GM21723 (cell line): Measurements from ENCODE around the gene SYTL1.

Source experiments
- ATAC-seq: cut with Tn5 transposase; IDR thresholded peaks from one replicate; pipeline ENCODE4 v1.9.1; 2021; ENCODE audit warnings: mild to moderate bottlenecking, moderate library complexity; ENCODE audit not compliant: unreplicated experiment

The SYTL1 gene, protein sequence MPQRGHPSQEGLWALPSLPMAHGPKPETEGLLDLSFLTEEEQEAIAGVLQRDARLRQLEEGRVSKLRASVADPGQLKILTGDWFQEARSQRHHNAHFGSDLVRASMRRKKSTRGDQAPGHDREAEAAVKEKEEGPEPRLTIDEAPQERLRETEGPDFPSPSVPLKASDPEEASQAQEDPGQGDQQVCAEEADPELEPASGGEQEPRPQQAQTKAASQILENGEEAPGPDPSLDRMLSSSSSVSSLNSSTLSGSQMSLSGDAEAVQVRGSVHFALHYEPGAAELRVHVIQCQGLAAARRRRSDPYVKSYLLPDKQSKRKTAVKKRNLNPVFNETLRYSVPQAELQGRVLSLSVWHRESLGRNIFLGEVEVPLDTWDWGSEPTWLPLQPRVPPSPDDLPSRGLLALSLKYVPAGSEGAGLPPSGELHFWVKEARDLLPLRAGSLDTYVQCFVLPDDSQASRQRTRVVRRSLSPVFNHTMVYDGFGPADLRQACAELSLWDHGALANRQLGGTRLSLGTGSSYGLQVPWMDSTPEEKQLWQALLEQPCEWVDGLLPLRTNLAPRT

GRCh38 chr1:27341525-27342252, at the start of gene SYTL1:
TSS of gene SYTL1 (plus strand) at chr1:27342022. CDS start at chr1:27345335, 3,313 bp downstream.
- ATAC-seq = peak; percentile 64

- no peak for ATAC-seq
Observed at GRCh38 chr1:27292106-27292505, 49.7 kb upstream of the SYTL1 start.

DNA sequence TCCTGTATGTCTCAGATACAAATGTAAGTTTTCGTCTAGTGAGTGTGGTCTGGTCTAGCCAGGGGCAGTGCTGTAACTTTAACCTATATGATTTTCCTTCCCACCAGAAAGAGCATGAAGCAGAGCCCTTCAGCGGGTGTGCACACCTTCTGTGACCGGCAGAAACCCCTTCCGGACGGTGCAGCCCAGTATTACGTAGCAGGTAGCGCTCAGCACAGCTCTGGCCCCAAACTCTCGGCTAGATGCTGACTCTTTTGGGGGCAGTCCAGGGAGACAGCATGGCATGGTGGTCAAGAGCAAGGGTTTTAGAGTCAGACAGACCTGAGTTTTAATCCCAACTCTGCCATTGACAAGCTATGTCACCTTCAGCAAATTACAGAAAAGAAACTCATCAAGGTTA, 47.9 kb upstream of the SYTL1 start:
- no peak for ATAC-seq

DNA sequence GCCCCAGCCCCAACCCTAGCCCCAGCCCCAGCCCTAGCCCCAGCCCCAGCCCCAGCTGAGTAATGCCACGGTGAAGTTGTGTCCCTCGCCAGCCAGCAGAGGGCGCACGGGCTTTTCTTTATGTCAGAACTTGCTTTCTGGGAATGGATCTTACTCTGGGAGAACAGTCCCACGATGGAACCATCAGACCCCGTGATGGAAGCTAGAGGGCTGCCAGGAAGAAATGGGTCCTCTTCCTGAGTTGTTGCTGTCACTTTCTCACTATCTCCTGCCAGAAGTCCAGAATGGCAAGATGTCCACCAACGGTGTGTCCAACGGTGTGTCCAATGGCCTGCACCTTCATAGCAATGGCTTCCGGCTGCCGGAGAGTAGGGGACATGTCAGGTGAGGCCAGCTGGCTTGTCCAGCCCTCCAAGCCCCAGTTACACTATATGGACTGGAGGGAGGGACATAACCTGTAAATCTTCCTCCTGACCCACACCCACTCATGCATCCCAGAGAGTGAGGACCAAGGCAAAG, 45.0 kb upstream of the SYTL1 start:
- no peak for ATAC-seq

- ATAC-seq = no peak
Observed at GRCh38 chr1:27297903-27298302, 43.9 kb upstream of the SYTL1 start.

DNA sequence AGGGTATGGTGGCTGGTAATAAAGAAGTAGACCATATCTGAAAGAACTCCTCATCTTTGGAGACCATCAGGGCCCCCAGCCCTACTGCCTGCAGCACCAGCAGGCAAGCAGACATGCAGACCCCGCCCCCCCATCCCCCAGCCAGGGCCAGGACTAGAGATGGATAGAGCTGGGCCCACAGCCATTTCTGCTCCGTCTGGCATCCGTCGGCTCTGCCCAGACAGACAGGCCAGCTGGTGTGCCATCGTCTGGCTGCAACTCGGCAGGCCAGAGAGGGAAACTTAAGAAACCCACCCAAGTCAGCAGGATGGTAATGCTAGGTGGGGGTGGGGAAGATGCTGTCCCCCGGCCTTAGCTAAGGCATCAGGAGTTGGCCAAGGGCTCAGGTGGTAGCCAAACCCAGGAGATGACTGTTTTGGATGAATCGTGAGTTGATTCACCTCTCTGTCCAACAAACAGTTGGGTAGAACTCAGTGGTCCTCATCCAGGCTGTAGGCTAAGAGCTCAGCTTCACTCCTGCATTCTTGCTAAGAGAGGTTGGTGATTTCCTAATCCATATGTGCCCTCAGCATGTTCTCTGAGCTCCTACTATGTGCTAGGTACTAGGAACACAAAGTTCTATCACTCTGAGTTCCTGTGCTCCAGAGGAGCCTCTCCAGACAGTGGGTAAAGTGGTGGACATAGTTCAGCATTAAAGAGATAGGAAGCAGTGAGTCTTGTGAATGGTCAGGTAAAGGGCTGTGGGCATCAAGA, 43.0 kb upstream of the SYTL1 start:
- no peak for ATAC-seq

- ATAC-seq = no peak
Observed at GRCh38 chr1:27299385-27300271, 42.2 kb upstream of the SYTL1 start.

GRCh38 chr1:27300341-27301051, 41.3 kb upstream of the SYTL1 start:
- ATAC-seq = peak; percentile 57

DNA sequence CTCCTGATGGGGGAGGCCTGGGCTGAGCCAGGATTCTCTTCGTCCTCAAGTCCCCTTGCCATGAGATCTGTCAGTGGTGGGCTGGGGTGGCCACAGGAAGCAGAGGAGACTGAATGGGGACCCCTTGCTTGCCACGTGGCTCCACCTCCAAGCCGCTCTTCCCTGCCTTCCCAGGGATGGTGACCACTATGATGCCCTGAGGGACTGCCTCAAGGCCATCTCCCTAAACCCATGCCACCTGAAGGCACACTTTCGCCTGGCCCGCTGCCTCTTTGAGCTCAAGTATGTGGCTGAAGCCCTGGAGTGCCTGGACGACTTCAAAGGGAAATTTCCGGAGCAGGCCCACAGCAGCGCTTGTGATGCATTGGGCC, 40.8 kb upstream of the SYTL1 start:
- no peak for ATAC-seq

- ATAC-seq = no peak
Observed at GRCh38 chr1:27301582-27302199, 40.1 kb upstream of the SYTL1 start.

DNA sequence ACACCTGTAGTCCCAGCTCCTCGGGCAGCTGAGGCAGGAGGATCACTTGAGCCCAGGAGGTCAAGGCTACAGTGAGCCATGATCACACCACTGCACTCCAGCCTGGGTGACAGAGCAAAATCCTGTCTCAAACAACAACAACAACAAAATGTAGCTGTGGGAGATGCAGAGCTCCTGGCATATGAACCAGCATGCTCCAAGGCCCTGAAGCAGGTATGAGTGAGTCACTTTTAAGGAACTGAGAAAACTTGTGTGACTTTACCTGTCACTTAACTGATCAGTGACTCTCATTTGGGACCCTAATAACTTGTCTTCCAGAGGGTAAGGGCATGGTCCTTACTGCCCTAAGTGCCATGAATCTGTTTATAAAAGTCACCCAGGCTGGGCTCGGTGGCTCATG, 39.2 kb upstream of the SYTL1 start:
- ATAC-seq = no peak

GRCh38 chr1:27303509-27303908, 38.3 kb upstream of the SYTL1 start:
- no peak for ATAC-seq

- ATAC-seq = no peak
Observed at GRCh38 chr1:27306071-27306470, 35.8 kb upstream of the SYTL1 start.

- ATAC-seq = no peak
Observed at GRCh38 chr1:27306892-27307761, 34.7 kb upstream of the SYTL1 start.

- no peak for ATAC-seq
Observed at GRCh38 chr1:27307874-27308598, 33.8 kb upstream of the SYTL1 start.

DNA sequence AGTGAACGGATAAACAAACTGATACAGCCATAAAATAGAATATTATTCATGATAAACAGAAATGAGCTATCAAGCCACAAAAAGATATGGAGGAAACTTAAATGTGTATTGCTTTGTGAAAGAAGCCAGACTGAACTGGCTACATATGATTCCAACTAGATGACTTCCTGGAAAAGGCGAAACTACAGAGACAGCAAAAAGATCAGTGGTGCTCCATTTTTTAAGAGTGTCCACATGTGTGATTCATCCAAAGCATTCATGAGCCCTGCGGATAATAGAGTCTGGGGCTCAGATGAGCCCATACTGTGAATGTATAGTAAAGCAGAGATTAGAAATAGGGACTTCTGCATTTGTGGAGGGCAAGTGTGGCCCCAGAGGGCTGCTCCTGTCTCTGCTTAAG, 27.7 kb upstream of the SYTL1 start:
- ATAC-seq = no peak

- no peak for ATAC-seq
Observed at GRCh38 chr1:27314737-27315136, 27.1 kb upstream of the SYTL1 start.
